Prostate gland (tissue), 2 donors: Measurements from ENCODE around the gene TMEM198.

Experiments
- POLR2AphosphoS5 ChIP-seq: sonication (generic); formaldehyde crosslinking; IDR thresholded peaks from one replicate; pipeline ENCODE4 v1.6.1; 2017; ENCODE audit warnings: antibody characterized with exemption
- TF ChIP-seq, protein P1 (sequence below), 4 experiments: fragments of 200-600 bp in 2 of 4; fragments of 450-650 bp in 2 of 4; sonication (generic) in 2 of 4; IDR thresholded peaks; 1 replicate in 3 of 4; 2 replicates in 1 of 4; pipeline ENCODE4 v1.5.1; 2016 to 2019; ENCODE audit warnings: antibody characterized with exemption in 4 of 4, mild to moderate bottlenecking in 2 of 4, moderate library complexity in 2 of 4

DNA sequence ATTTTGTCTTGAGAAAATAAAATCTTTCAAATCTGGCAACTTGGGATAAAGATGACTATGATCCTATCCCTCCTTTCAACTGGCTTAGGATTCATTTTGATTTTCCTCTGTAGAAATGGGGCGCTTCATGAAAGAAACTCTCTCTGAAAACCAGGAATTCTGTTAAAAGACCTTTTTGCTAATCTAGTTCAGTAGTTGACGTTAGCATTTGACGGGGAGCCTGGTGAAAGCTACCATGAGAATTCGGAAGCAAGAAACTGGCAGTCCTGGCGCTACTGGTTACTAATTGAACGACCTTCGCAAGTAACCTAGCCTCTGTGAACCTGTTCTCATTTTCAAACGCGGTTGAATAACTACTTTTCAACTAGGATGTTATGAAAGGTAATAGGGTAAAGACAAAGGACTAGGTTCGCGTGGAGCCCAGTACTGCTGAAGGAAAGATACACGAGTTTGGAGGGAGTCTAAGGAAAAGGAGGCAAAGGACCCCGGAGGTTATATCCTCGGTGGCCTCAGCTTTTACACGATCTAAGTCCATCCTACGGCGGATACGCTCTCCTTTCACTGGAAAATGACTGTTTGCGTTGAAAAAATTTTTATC, 53.2 kb downstream of the TMEM198 start:
- TF ChIP-seq, protein P1, sequence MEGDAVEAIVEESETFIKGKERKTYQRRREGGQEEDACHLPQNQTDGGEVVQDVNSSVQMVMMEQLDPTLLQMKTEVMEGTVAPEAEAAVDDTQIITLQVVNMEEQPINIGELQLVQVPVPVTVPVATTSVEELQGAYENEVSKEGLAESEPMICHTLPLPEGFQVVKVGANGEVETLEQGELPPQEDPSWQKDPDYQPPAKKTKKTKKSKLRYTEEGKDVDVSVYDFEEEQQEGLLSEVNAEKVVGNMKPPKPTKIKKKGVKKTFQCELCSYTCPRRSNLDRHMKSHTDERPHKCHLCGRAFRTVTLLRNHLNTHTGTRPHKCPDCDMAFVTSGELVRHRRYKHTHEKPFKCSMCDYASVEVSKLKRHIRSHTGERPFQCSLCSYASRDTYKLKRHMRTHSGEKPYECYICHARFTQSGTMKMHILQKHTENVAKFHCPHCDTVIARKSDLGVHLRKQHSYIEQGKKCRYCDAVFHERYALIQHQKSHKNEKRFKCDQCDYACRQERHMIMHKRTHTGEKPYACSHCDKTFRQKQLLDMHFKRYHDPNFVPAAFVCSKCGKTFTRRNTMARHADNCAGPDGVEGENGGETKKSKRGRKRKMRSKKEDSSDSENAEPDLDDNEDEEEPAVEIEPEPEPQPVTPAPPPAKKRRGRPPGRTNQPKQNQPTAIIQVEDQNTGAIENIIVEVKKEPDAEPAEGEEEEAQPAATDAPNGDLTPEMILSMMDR (IDR thresholded peaks at IDR 0.05), result no peak
- TF ChIP-seq POLR2AphosphoS5, result no peak
